Measurements from ENCODE around the gene GPAT2.
"Not testable (repeated sequence)": the region's sequence is repeated elsewhere in the genome, so short reads cannot be mapped to it uniquely, and the experiment has no call there.

Gene GPAT2

DNA sequence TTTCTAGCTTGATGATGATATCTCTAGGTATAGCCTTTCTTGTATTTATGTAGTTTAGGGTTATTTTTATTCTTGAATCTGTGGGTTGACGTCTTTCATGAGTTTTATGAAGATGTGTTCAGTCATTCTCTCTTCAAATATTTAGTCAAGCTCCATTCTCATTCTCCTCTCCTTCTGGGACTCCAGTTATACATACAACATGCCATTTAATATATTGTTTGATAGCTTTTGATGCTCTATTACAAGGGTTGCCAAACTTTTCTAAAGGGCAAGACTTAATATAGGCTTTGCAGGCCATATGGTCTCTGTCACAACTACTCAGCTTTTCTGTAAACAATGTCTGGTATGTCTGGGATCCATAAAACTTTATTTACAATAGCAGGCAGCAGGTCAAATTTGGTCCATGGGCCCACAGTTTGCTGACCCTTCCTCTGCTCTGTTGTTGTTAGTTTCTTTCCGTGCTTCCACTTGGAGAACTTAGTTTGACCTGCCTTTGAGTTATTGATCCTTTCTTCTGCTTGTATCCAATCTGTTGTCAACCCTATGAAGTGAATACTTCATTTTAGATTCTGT lies 40.6 kb upstream of the GPAT2 start:
- 91% methylated on average over 1 of the region's 2 CpGs for WGBS (ENCODE audit: insufficient coverage)
- CTCF ChIA-PET, result interaction anchor here (0.9 to 2.3 kb wide), 3 partner anchors 12 to 99 kb away, joined by 3 to 6 read pairs (median 3); partner anchors contain the start of gene ADRA2B
- Histone ChIP-seq H3K4me1 (ENCODE audit: control extremely low read depth in 1 of 4, control insufficient read depth in 4 of 4, insufficient read depth in 4 of 4, low read length in 3 of 4) (no peaks in the 10 kb centered on the region), H3K27ac (ENCODE audit: insufficient read depth in 1 of 2, low read depth in 1 of 2, low read length in 2 of 2, poor library complexity in 1 of 2, severe bottlenecking in 2 of 2) (no peak overlapping the region), H3K27me3 (replicated peaks in 2 of 5; ENCODE audit: control insufficient read depth in 4 of 5, insufficient read depth in 5 of 5, low read length in 4 of 5) (peaks cover 0 to 3% (median 0%) of the 10 kb centered on the region in 5 experiments), H3K9me3 (ENCODE audit: control extremely low read depth in 1 of 5, control insufficient read depth in 4 of 5, insufficient read depth in 2 of 5, low read depth in 1 of 5, low read length in 4 of 5) (peaks cover 0 to 15% (median 5%) of the 10 kb centered on the region in 5 experiments), H3K36me3 (ENCODE audit: control insufficient read depth in 4 of 4, insufficient read depth in 4 of 4, low read length in 3 of 4) (no peaks in the 10 kb centered on the region), H3K4me3 (ENCODE audit: control insufficient read depth in 1 of 7, extremely low read depth in 1 of 7, insufficient read depth in 4 of 7, low read depth in 2 of 7, low read length in 6 of 7) (no peak overlapping the region)
- POLR2A ChIA-PET, result no interaction called here
- no peak for DNase-seq

DNA sequence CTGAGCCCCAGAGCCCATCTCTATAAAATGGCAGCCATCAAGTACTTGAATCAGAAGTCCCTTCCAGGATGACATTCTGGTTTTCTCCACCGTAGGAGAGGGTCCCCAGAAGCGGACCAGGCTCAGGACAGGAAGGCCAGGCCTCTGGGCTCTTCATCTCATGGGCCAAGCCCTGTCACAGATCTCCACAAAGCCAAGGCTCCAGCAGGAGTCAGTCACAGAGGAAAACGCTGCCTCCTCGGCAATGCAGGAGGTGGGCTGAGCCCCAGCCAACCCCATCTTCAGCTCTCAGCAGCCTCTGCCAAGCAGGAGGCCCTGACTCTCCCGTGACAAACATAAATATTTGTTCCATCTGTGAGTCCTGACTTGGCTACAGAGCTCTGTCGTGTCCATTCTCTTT lies 39.4 kb upstream of the GPAT2 start:
- ChIA-PET CTCF (interaction anchor here (0.8 to 2.3 kb wide), 4 partner anchors 13 to 101 kb away, joined by 3 to 6 read pairs (median 4); partner anchors contain the start of gene ADRA2B), POLR2A (no interaction called here)
- H3K27ac ChIP-seq (ENCODE audit: insufficient read depth in 1 of 2, low read depth in 1 of 2, low read length in 2 of 2, poor library complexity in 1 of 2, severe bottlenecking in 2 of 2), result no peak overlapping the region
- H3K4me3 ChIP-seq (ENCODE audit: control insufficient read depth in 1 of 7, extremely low read depth in 1 of 7, insufficient read depth in 4 of 7, low read depth in 2 of 7, low read length in 6 of 7), result no peak overlapping the region
- no peak for DNase-seq
- H3K4me1 ChIP-seq (ENCODE audit: control extremely low read depth in 1 of 4, control insufficient read depth in 4 of 4, insufficient read depth in 4 of 4, low read length in 3 of 4), result no peaks in the 10 kb centered on the region
- peaks cover 0 to 3% (median 0%) of the 10 kb centered on the region in 5 experiments for H3K27me3 ChIP-seq (replicated peaks in 2 of 5; ENCODE audit: control insufficient read depth in 4 of 5, insufficient read depth in 5 of 5, low read length in 4 of 5)
- no peaks in the 10 kb centered on the region for H3K36me3 ChIP-seq (ENCODE audit: control insufficient read depth in 4 of 4, insufficient read depth in 4 of 4, low read length in 3 of 4)
- WGBS (ENCODE audit: insufficient coverage), result 87% methylated on average over 5 of the region's 6 CpGs
- peaks cover 0 to 15% (median 5%) of the 10 kb centered on the region in 5 experiments for H3K9me3 ChIP-seq (ENCODE audit: control extremely low read depth in 1 of 5, control insufficient read depth in 4 of 5, insufficient read depth in 2 of 5, low read depth in 1 of 5, low read length in 4 of 5)

- Histone ChIP-seq H3K9me3 (ENCODE audit: control extremely low read depth in 1 of 5, control insufficient read depth in 4 of 5, insufficient read depth in 2 of 5, low read depth in 1 of 5, low read length in 4 of 5) (peaks cover 0 to 15% (median 5%) of the 10 kb centered on the region in 5 experiments), H3K36me3 (ENCODE audit: control insufficient read depth in 4 of 4, insufficient read depth in 4 of 4, low read length in 3 of 4) (no peaks in the 10 kb centered on the region), H3K4me1 (ENCODE audit: control extremely low read depth in 1 of 4, control insufficient read depth in 4 of 4, insufficient read depth in 4 of 4, low read length in 3 of 4) (no peaks in the 10 kb centered on the region), H3K27ac (ENCODE audit: insufficient read depth in 1 of 2, low read depth in 1 of 2, low read length in 2 of 2, poor library complexity in 1 of 2, severe bottlenecking in 2 of 2) (no peak overlapping the region), H3K27me3 (replicated peaks in 2 of 5; ENCODE audit: control insufficient read depth in 4 of 5, insufficient read depth in 5 of 5, low read length in 4 of 5) (peaks cover 0 to 3% (median 0%) of the 10 kb centered on the region in 5 experiments), H3K4me3 (ENCODE audit: control insufficient read depth in 1 of 7, extremely low read depth in 1 of 7, insufficient read depth in 4 of 7, low read depth in 2 of 7, low read length in 6 of 7) (no peak overlapping the region)
- ChIA-PET CTCF (interaction anchor here (1.3 to 2.3 kb wide), 2 partner anchors 30 to 101 kb away, joined by 3 to 6 read pairs; no protein-coding TSS in a partner anchor), POLR2A (no interaction called here)
- 83% methylated on average over 3 of the region's 7 CpGs for WGBS (ENCODE audit: insufficient coverage)
- DNase-seq, result no peak
Observed at GRCh38 chr2:96073170-96073775, 38.6 kb upstream of the GPAT2 start.

- no peak for DNase-seq
- no peak overlapping the region for H3K27ac ChIP-seq (ENCODE audit: insufficient read depth in 1 of 2, low read depth in 1 of 2, low read length in 2 of 2, poor library complexity in 1 of 2, severe bottlenecking in 2 of 2)
- H3K9me3 ChIP-seq (ENCODE audit: control extremely low read depth in 1 of 5, control insufficient read depth in 4 of 5, insufficient read depth in 2 of 5, low read depth in 1 of 5, low read length in 4 of 5), result peaks cover 0 to 15% (median 5%) of the 10 kb centered on the region in 5 experiments
- no peak overlapping the region for H3K4me3 ChIP-seq (ENCODE audit: control insufficient read depth in 1 of 7, extremely low read depth in 1 of 7, insufficient read depth in 4 of 7, low read depth in 2 of 7, low read length in 6 of 7)
- H3K4me1 ChIP-seq (ENCODE audit: control extremely low read depth in 1 of 4, control insufficient read depth in 4 of 4, insufficient read depth in 4 of 4, low read length in 3 of 4), result no peaks in the 10 kb centered on the region
- no peaks in the 10 kb centered on the region for H3K36me3 ChIP-seq (ENCODE audit: control insufficient read depth in 4 of 4, insufficient read depth in 4 of 4, low read length in 3 of 4)
- CTCF ChIA-PET, result interaction anchor here (1.3 kb wide), 1 partner anchor 30 kb away, joined by 3 read pairs; no protein-coding TSS in a partner anchor
- POLR2A ChIA-PET, result no interaction called here
- WGBS (ENCODE audit: insufficient coverage), result 98% methylated on average over 10 of the region's 11 CpGs
- peaks cover 0 to 3% (median 0%) of the 10 kb centered on the region in 5 experiments for H3K27me3 ChIP-seq (replicated peaks in 2 of 5; ENCODE audit: control insufficient read depth in 4 of 5, insufficient read depth in 5 of 5, low read length in 4 of 5)
Observed at GRCh38 chr2:96072746-96073145, 38.0 kb upstream of the GPAT2 start.

DNA sequence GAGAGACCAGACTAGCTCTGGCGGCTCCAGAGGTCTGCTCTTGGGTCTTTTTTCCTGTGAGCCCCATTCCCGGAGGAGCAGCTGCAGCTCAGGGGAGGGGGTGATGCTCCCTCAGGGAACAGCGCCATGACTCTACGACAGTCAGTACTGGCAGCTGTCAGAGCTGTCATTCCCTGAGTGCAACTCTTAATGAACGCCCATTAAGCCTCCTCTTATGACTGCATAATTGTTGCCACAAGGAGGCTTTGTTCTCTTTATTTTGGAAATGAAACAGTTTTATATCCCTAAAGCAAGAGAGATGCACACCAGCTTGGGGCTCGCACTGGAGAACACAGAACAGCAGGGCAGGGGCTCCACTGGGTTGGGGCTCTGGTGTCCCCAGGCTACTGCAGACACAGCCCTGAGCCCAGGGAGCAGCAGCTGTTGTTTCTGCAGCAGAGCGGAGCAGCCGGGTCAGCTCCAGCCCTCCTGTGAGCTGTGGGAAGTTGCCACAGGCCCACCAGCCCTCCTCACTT lies 37.3 kb upstream of the GPAT2 start:
- CTCF ChIA-PET, result interaction anchor here (1.0 to 1.3 kb wide), 3 partner anchors 31 to 46 kb away, joined by 3 read pairs; partner anchors contain the start of gene ADRA2B
- WGBS (ENCODE audit: insufficient coverage), result 78% methylated on average over 5 of the region's 8 CpGs
- H3K27me3 ChIP-seq (replicated peaks in 2 of 5; ENCODE audit: control insufficient read depth in 4 of 5, insufficient read depth in 5 of 5, low read length in 4 of 5); H3K4me3 ChIP-seq (ENCODE audit: control insufficient read depth in 1 of 7, extremely low read depth in 1 of 7, insufficient read depth in 4 of 7, low read depth in 2 of 7, low read length in 6 of 7); POLR2A ChIA-PET; H3K36me3 ChIP-seq (ENCODE audit: control insufficient read depth in 4 of 4, insufficient read depth in 4 of 4, low read length in 3 of 4); H3K27ac ChIP-seq (ENCODE audit: insufficient read depth in 1 of 2, low read depth in 1 of 2, low read length in 2 of 2, poor library complexity in 1 of 2, severe bottlenecking in 2 of 2); H3K4me1 ChIP-seq (ENCODE audit: control extremely low read depth in 1 of 4, control insufficient read depth in 4 of 4, insufficient read depth in 4 of 4, low read length in 3 of 4); DNase-seq: not testable (repeated sequence)
- peaks cover 0 to 15% (median 5%) of the 10 kb centered on the region in 5 experiments for H3K9me3 ChIP-seq (ENCODE audit: control extremely low read depth in 1 of 5, control insufficient read depth in 4 of 5, insufficient read depth in 2 of 5, low read depth in 1 of 5, low read length in 4 of 5)

DNA sequence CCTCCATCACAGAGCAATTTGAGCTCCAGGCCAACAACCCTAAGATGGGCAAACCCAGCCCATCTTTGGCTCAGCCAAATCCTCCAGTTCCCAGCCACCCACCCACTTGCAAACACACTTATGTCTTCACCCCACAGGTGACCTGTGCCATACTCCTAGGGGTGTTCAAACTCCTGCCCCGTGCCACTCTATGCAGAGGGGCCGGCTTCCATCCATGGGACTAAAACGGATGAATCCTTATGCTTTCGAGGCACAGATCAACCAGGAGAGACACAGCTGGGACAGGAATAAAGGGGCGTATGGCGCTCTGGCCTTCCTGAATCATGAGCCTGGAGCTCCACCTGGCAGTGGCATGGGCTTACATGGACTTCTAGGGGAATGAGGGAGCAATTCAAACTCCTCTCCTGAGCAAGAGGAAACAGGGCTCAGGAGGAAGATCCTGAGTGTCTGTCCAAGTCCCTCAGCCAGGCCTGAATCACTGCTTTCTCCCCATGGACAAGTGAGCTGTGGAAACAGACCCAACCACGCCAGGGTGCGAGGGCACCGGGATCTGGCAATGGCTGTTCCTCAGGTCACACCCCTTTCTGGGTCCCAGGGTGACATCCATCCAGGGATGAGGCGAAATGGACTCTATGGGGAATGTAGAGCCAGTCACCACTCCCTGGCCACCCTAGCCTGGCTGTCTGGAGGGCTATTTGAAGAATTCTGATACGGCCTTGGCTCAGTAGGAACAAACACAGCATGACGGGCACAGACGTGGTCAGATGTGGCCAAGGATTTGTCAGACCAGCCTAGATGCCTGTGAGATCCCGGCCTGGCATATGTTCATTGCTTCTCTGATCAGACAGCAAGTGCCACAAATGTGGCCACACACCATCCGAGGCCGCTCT lies 36.6 kb upstream of the GPAT2 start:
- H3K4me1 ChIP-seq (ENCODE audit: control extremely low read depth in 1 of 4, control insufficient read depth in 4 of 4, insufficient read depth in 4 of 4, low read length in 3 of 4); H3K27me3 ChIP-seq (replicated peaks in 2 of 5; ENCODE audit: control insufficient read depth in 4 of 5, insufficient read depth in 5 of 5, low read length in 4 of 5); DNase-seq; H3K36me3 ChIP-seq (ENCODE audit: control insufficient read depth in 4 of 4, insufficient read depth in 4 of 4, low read length in 3 of 4); H3K27ac ChIP-seq (ENCODE audit: insufficient read depth in 1 of 2, low read depth in 1 of 2, low read length in 2 of 2, poor library complexity in 1 of 2, severe bottlenecking in 2 of 2); H3K4me3 ChIP-seq (ENCODE audit: control insufficient read depth in 1 of 7, extremely low read depth in 1 of 7, insufficient read depth in 4 of 7, low read depth in 2 of 7, low read length in 6 of 7); POLR2A ChIA-PET: not testable (repeated sequence)
- CTCF ChIA-PET, result interaction anchor here (1.0 to 1.1 kb wide), 2 partner anchors 45 to 47 kb away, joined by 3 read pairs; partner anchors contain the start of gene ADRA2B
- 98% methylated on average over 12 of the region's 16 CpGs for WGBS (ENCODE audit: insufficient coverage)
- H3K9me3 ChIP-seq (ENCODE audit: control extremely low read depth in 1 of 5, control insufficient read depth in 4 of 5, insufficient read depth in 2 of 5, low read depth in 1 of 5, low read length in 4 of 5), result peaks cover 0 to 13% (median 4%) of the 10 kb centered on the region in 5 experiments

Data from common myeloid progenitor, CD34-positive (primary cell).